ENCODE data around the gene GTPBP4. TPM values are rescaled to one million over a fixed set of nuclear protein-coding genes. Genes with fewer than 3 reads are reported as not detected.
A peak's percentile ranks its signal among the peaks of the same experiment; 100 is the strongest.

Gene GTPBP4
- total and polyA plus RNA-seq, 9 of the 15 experiments (the other 6 are each of a cell fraction or from before 2014, with no cell fraction given), result 79.0 to 155 (median 128) TPM

- peaks cover 34% of the 10 kb centered on the region for H3K79me2 ChIP-seq (ENCODE audit: control insufficient read depth, insufficient read depth, low read length)
- H3K36me3 ChIP-seq (ENCODE audit: control insufficient read depth, insufficient read depth, low read length), result peaks cover 17% of the 10 kb centered on the region; the same call in 2 of the 3 replicates
- BruUV-seq (replicated peaks), result no TSS peak
- no peaks in the 10 kb centered on the region for H3K9me1 ChIP-seq (ENCODE audit: control insufficient read depth, insufficient read depth, low read length)
- POLR2A ChIA-PET, result interaction anchor here (0.5 to 1.5 kb wide), 4 partner anchors 12 to 187 kb away, joined by 3 to 4 read pairs (median 4); no protein-coding TSS in a partner anchor
- H4K20me1 ChIP-seq (replicated peaks; ENCODE audit: control insufficient read depth, insufficient read depth, low read length), result peaks cover 14% of the 10 kb centered on the region; the same call in 1 of the 2 replicates
- no peak overlapping the region for H3K27ac ChIP-seq (ENCODE audit: extremely low read depth, low read depth, low read length)
- H2AFZ ChIP-seq (ENCODE audit: low read depth, low read length), result no peak overlapping the region
- CTCF ChIA-PET (ENCODE audit: low intra/inter-chr PET ratio), result no interaction called here
- no peaks in the 10 kb centered on the region for H3K27me3 ChIP-seq (ENCODE audit: control insufficient read depth in 2 of 2, insufficient read depth in 2 of 2, low read length in 2 of 2)
- 82% methylated on average over 2 of the region's 2 CpGs for WGBS (ENCODE audit: insufficient coverage, low coverage, missing lambda C conversion rate)
- no peak overlapping the region for H3K4me2 ChIP-seq (ENCODE audit: insufficient read depth, low read length)
- TF ChIP-seq SMAD1 (IDR thresholded peaks at IDR 0.05; ENCODE audit: low read depth, low read length, partially characterized antibody) (no peak), ZC3H11A (IDR thresholded peaks at IDR 0.05; ENCODE audit: low read depth, low read length) (no peak)
- no peak overlapping the region for H3K4me3 ChIP-seq
- H3K4me1 ChIP-seq (replicated peaks in 1 of 2; ENCODE audit: control insufficient read depth in 2 of 2, insufficient read depth in 2 of 2, low read length in 2 of 2), result peaks cover 15 to 25% of the 10 kb centered on the region in 2 experiments
- ATAC-seq, result no peak
- intact Hi-C loops (cut with micrococcal nuclease), result loop anchor here (5.0 kb wide), 1 partner anchor 53 kb away; the partner anchor contains the start of gene LARP4B
- H3K9me3 ChIP-seq (replicated peaks; ENCODE audit: control insufficient read depth, insufficient read depth, low read depth, low read length), result peaks cover 7% of the 10 kb centered on the region
- no peak for DNase-seq (ENCODE audit: extremely low read depth in 1 of 4, low spot score in 3 of 4)
- in situ Hi-C loops (cut with MboI), result loop anchor here (5.0 kb wide), 1 partner anchor 53 kb away; the partner anchor contains the start of gene LARP4B
- no peak for FAIRE-seq
- no peak overlapping the region for H3K9ac ChIP-seq (ENCODE audit: insufficient read depth in 1 of 2, low read depth in 2 of 2, low read length in 2 of 2)
Observed at GRCh38 chr10:985361-985760, 2.9 kb upstream of the GTPBP4 start.

- H3K4me3 ChIP-seq, result no peak overlapping the region
- peak; percentile 29 for FAIRE-seq
- no peak overlapping the region for H3K9ac ChIP-seq (ENCODE audit: insufficient read depth in 1 of 2, low read depth in 2 of 2, low read length in 2 of 2)
- H3K27me3 ChIP-seq (ENCODE audit: control insufficient read depth in 2 of 2, insufficient read depth in 2 of 2, low read length in 2 of 2), result no peaks in the 10 kb centered on the region
- intact Hi-C loops (cut with micrococcal nuclease) (loop anchor here (5.0 kb wide), 1 partner anchor 54 kb away; the partner anchor contains the start of gene LARP4B), in situ Hi-C loops (cut with MboI) (loop anchor here (5.0 kb wide), 1 partner anchor 54 kb away; the partner anchor contains the start of gene LARP4B)
- CTCF ChIA-PET (ENCODE audit: low intra/inter-chr PET ratio), result no interaction called here
- POLR2A ChIA-PET, result interaction anchor here (0.6 to 1.9 kb wide), 9 partner anchors 9 to 825 kb away, joined by 3 to 7 read pairs (median 4); no protein-coding TSS in a partner anchor
- peaks cover 22% of the 10 kb centered on the region; the same call in 1 of the 2 replicates for H4K20me1 ChIP-seq (replicated peaks; ENCODE audit: control insufficient read depth, insufficient read depth, low read length)
- peak; percentile 6; the same call in 1 of the 3 replicates for ATAC-seq
- H3K9me3 ChIP-seq (replicated peaks; ENCODE audit: control insufficient read depth, insufficient read depth, low read depth, low read length), result no peaks in the 10 kb centered on the region
- H3K79me2 ChIP-seq (ENCODE audit: control insufficient read depth, insufficient read depth, low read length), result peaks cover 44% of the 10 kb centered on the region
- H3K27ac ChIP-seq (ENCODE audit: extremely low read depth, low read depth, low read length), result no peak overlapping the region
- DNase-seq (ENCODE audit: extremely low read depth in 1 of 4, low spot score in 3 of 4), result peak in 2 of 4 experiments; percentile 36 to 58
- peaks cover 25% of the 10 kb centered on the region; the same call in 2 of the 3 replicates for H3K36me3 ChIP-seq (ENCODE audit: control insufficient read depth, insufficient read depth, low read length)
- 58% methylated on average over 7 of the region's 7 CpGs for WGBS (ENCODE audit: insufficient coverage, low coverage, missing lambda C conversion rate)
- H3K4me2 ChIP-seq (ENCODE audit: insufficient read depth, low read length), result peak overlapping the region; percentile 17; the same call in 1 of the 2 replicates
- peaks cover 22 to 31% of the 10 kb centered on the region in 2 experiments for H3K4me1 ChIP-seq (replicated peaks in 1 of 2; ENCODE audit: control insufficient read depth in 2 of 2, insufficient read depth in 2 of 2, low read length in 2 of 2)
- no TSS peak for BruUV-seq (replicated peaks)
- H2AFZ ChIP-seq (ENCODE audit: low read depth, low read length), result no peak overlapping the region
- H3K9me1 ChIP-seq (ENCODE audit: control insufficient read depth, insufficient read depth, low read length), result no peaks in the 10 kb centered on the region
- TF ChIP-seq NFATC3 (IDR thresholded peaks at IDR 0.05) (no peak), ARNT (IDR thresholded peaks at IDR 0.05) (no peak), PYGO2 (tag; IDR thresholded peaks at IDR 0.05) (no peak), ZEB2 (IDR thresholded peaks at IDR 0.05) (peak; percentile 29; the same call in 1 of the 2 replicates), ZNF274 (IDR thresholded peaks at IDR 0.05; ENCODE audit: borderline replicate concordance, low read depth, low read length) (no peak), NUFIP1 (IDR thresholded peaks at IDR 0.05; ENCODE audit: partially characterized antibody) (no peak), BRCA1 (IDR thresholded peaks at IDR 0.05) (no peak), BRCA1 (CRISPR knock-in tag; IDR thresholded peaks at IDR 0.05) (no peak), ZNF347 (CRISPR knock-in tag; IDR thresholded peaks at IDR 0.05; ENCODE audit: low read depth) (no peak), CHAMP1 (IDR thresholded peaks at IDR 0.05) (no peak), ZC3H8 (IDR thresholded peaks at IDR 0.05) (no peak), SAP30 (IDR thresholded peaks at IDR 0.05; ENCODE audit: borderline replicate concordance, insufficient read depth, low read depth, low read length, poor library complexity, severe bottlenecking) (no peak)
Observed at GRCh38 chr10:986137-986825, 2.0 kb upstream of the GTPBP4 start.

Data from K562 (cell line).